Fibroblast of lung (primary cell): Measurements from ENCODE around the gene TNNI3. TPM values are rescaled to one million over a fixed set of nuclear protein-coding genes. Genes with fewer than 3 reads are reported as not detected.
"Not testable (repeated sequence)": the region's sequence is repeated elsewhere in the genome, so short reads cannot be mapped to it uniquely, and the experiment has no call there.

Experiments used
- DNase-seq, 2 donors: peaks; one replicate each; pipeline versions ENCODE4 v3.0.0 to v3.0.0-alpha.2; 2010; ENCODE audit warnings: low read depth in 2 of 2
- H2AFZ ChIP-seq: 2 replicates; pipeline ENCODE4 v1.5.1; 2012; ENCODE audit warnings: low read length, control low read depth, inconsistent platforms
- H3K27ac ChIP-seq: 2 replicates; pipeline ENCODE4 v1.5.1; 2011; ENCODE audit warnings: low read length, control low read depth; ENCODE audit not compliant: insufficient read depth
- H3K27me3 ChIP-seq: 2 replicates; pipeline ENCODE4 v1.5.1; 2011; ENCODE audit warnings: mild to moderate bottlenecking, low read length; ENCODE audit not compliant: control insufficient read depth, insufficient read depth
- H3K36me3 ChIP-seq: 2 replicates; pipeline ENCODE4 v1.5.1; 2011; ENCODE audit warnings: low read length; ENCODE audit not compliant: control insufficient read depth, insufficient read depth
- H3K4me1 ChIP-seq: 2 replicates; pipeline ENCODE4 v1.5.1; 2011; ENCODE audit warnings: low read length; ENCODE audit not compliant: control insufficient read depth, insufficient read depth; ENCODE audit errors: extremely low read depth
- H3K4me2 ChIP-seq: 2 replicates; pipeline ENCODE4 v1.5.1; 2011; ENCODE audit warnings: low read length, control low read depth; ENCODE audit not compliant: insufficient read depth; ENCODE audit errors: extremely low read depth
- H3K4me3 ChIP-seq, 4 experiments: fragments of 200-600 bp in 1 of 4; sonication (generic) in 1 of 4; replicated peaks in 1 of 4; 2 replicates each; pipeline ENCODE4 v1.5.1; 2011 to 2016; ENCODE audit warnings: low read length in 4 of 4, low read depth in 3 of 4, mild to moderate bottlenecking in 3 of 4, control low read depth in 2 of 4, inconsistent platforms in 1 of 4, mixed read lengths in 1 of 4; ENCODE audit not compliant: insufficient read depth in 1 of 4; ENCODE audit errors: control extremely low read depth in 1 of 4
- H3K79me2 ChIP-seq: 2 replicates; pipeline ENCODE4 v1.5.1; 2012; ENCODE audit warnings: mild to moderate bottlenecking, low read length, inconsistent platforms; ENCODE audit not compliant: control insufficient read depth, insufficient read depth
- H3K9ac ChIP-seq: 2 replicates; pipeline ENCODE4 v1.5.1; 2011; ENCODE audit warnings: mild to moderate bottlenecking, low read length, control low read depth; ENCODE audit not compliant: insufficient read depth
- H3K9me3 ChIP-seq: 2 replicates; pipeline ENCODE4 v1.5.1; 2012; ENCODE audit warnings: low read depth, low read length; ENCODE audit not compliant: control insufficient read depth, insufficient read depth
- H4K20me1 ChIP-seq: 2 replicates; pipeline ENCODE4 v1.5.1; 2011; ENCODE audit warnings: low read length; ENCODE audit not compliant: control insufficient read depth, insufficient read depth; ENCODE audit errors: extremely low read depth
- CTCF ChIP-seq, 2 donors: IDR thresholded peaks in 1 of 2; conservative IDR thresholded peaks in 1 of 2; 1 replicate in 1 of 2; 2 replicates in 1 of 2; pipeline ENCODE4 v1.5.1; 2011 to 2012; ENCODE audit warnings: low read length in 2 of 2, control low read depth in 1 of 2, inconsistent platforms in 1 of 2, low read depth in 1 of 2, mild to moderate bottlenecking in 1 of 2
- EZH2 ChIP-seq: IDR thresholded peaks from 2 replicates; pipeline ENCODE4 v1.5.1; 2012; ENCODE audit warnings: low read length, control low read depth, mild to moderate bottlenecking; ENCODE audit errors: missing control alignments
- polyA plus RNA-seq, 2 donors: library from polyadenylated mRNA; depleted of rRNA in 1 of 2; stranded (reverse) in 1 of 2; unstranded in 1 of 2; fragments of >200 nt; gene quantifications; 2 replicates each; pipeline ENCODE4 v1.2.1, GENCODE V29; 2011 to 2012; ENCODE audit warnings: missing spikeins in 1 of 2
- total RNA-seq: library from RNA; depleted of rRNA; stranded (reverse); fragments of >200 nt; gene quantifications from 2 replicates; pipeline ENCODE4 v1.2.1, GENCODE V29; 2014

Gene TNNI3
- total and polyA plus RNA-seq, 2 donors (not counting 1 experiment from before 2014, with no cell fraction given), result not detected

GRCh38 chr19:55109527-55110291, 47.8 kb downstream of the TNNI3 start:
- Histone ChIP-seq H2AFZ (no peak overlapping the region), H3K79me2 (peaks cover 49% of the 10 kb centered on the region), H4K20me1 (no peaks in the 10 kb centered on the region), H3K27me3 (no peaks in the 10 kb centered on the region), H3K4me3 (no peak overlapping the region), H3K4me1 (peaks cover 9% of the 10 kb centered on the region), H3K36me3 (peaks cover 13% of the 10 kb centered on the region), H3K4me2 (no peak overlapping the region), H3K9ac (no peak overlapping the region), H3K27ac (no peak overlapping the region), H3K9me3 (no peaks in the 10 kb centered on the region)
- TF ChIP-seq EZH2, result no peak
- no peak for TF ChIP-seq CTCF (conservative IDR thresholded peaks at IDR 0.05 in 1 of 2, IDR thresholded peaks at IDR 0.05 in 1 of 2; ENCODE audit: low read depth in 1 of 2, low read length in 2 of 2)
- DNase-seq, result no peak

GRCh38 chr19:55107252-55107651, 50.3 kb downstream of the TNNI3 start:
- H3K36me3 ChIP-seq, result peaks cover 13% of the 10 kb centered on the region
- not testable (repeated sequence) for H3K27me3 ChIP-seq, H2AFZ ChIP-seq, H3K27ac ChIP-seq, H3K4me1 ChIP-seq, H3K4me3 ChIP-seq, H3K4me2 ChIP-seq, H3K9ac ChIP-seq, H3K9me3 ChIP-seq, H4K20me1 ChIP-seq, DNase-seq
- H3K79me2 ChIP-seq, result peaks cover 26% of the 10 kb centered on the region

GRCh38 chr19:55106591-55106990, 50.9 kb downstream of the TNNI3 start:
- Histone ChIP-seq H3K4me3 (no peak overlapping the region), H4K20me1 (no peaks in the 10 kb centered on the region), H3K27ac (no peak overlapping the region), H3K9ac (no peak overlapping the region), H3K9me3 (no peaks in the 10 kb centered on the region), H3K4me1 (no peaks in the 10 kb centered on the region), H3K27me3 (no peaks in the 10 kb centered on the region), H3K79me2 (peaks cover 21% of the 10 kb centered on the region), H3K4me2 (no peak overlapping the region), H3K36me3 (peaks cover 13% of the 10 kb centered on the region), H2AFZ (no peak overlapping the region)
- DNase-seq, result no peak
- TF ChIP-seq CTCF (conservative IDR thresholded peaks at IDR 0.05 in 1 of 2, IDR thresholded peaks at IDR 0.05 in 1 of 2; ENCODE audit: low read depth in 1 of 2, low read length in 2 of 2), result no peak
- no peak for TF ChIP-seq EZH2
